ENCODE measurements around the gene KLHL30.

DNA sequence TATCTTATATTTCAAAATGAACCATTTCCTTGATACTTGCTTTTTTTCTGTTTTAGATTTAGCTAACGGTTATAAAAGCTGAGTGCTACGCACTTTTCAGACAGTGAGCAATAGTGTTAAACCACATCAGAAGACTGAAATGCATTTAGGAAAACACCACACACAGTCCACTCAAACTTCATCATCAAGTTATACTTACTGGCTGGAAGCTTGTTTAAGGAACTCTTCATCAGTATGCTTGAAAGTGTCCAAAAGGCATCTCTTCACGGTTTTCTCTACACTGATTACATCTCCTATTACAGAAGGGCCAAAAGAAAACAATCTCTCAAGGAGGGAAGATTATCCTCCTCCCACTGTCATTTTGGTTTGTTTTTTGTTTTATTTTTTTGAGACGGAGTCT lies 45.4 kb downstream of the KLHL30 start:
- TF ChIP-seq, protein P1, sequence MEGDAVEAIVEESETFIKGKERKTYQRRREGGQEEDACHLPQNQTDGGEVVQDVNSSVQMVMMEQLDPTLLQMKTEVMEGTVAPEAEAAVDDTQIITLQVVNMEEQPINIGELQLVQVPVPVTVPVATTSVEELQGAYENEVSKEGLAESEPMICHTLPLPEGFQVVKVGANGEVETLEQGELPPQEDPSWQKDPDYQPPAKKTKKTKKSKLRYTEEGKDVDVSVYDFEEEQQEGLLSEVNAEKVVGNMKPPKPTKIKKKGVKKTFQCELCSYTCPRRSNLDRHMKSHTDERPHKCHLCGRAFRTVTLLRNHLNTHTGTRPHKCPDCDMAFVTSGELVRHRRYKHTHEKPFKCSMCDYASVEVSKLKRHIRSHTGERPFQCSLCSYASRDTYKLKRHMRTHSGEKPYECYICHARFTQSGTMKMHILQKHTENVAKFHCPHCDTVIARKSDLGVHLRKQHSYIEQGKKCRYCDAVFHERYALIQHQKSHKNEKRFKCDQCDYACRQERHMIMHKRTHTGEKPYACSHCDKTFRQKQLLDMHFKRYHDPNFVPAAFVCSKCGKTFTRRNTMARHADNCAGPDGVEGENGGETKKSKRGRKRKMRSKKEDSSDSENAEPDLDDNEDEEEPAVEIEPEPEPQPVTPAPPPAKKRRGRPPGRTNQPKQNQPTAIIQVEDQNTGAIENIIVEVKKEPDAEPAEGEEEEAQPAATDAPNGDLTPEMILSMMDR (conservative IDR thresholded peaks at IDR 0.05; ENCODE audit: low read depth in 2 of 2) = no peak
- no peak for TF ChIP-seq POLR2AphosphoS5 (IDR thresholded peaks at IDR 0.05; ENCODE audit: low read depth)
- TF ChIP-seq EZH2 (IDR thresholded peaks at IDR 0.05; ENCODE audit: low read depth, unreplicated experiment) = no peak
- TF ChIP-seq NANOG (IDR thresholded peaks at IDR 0.05; ENCODE audit: borderline replicate concordance) = no peak
- TF ChIP-seq, protein P2, sequence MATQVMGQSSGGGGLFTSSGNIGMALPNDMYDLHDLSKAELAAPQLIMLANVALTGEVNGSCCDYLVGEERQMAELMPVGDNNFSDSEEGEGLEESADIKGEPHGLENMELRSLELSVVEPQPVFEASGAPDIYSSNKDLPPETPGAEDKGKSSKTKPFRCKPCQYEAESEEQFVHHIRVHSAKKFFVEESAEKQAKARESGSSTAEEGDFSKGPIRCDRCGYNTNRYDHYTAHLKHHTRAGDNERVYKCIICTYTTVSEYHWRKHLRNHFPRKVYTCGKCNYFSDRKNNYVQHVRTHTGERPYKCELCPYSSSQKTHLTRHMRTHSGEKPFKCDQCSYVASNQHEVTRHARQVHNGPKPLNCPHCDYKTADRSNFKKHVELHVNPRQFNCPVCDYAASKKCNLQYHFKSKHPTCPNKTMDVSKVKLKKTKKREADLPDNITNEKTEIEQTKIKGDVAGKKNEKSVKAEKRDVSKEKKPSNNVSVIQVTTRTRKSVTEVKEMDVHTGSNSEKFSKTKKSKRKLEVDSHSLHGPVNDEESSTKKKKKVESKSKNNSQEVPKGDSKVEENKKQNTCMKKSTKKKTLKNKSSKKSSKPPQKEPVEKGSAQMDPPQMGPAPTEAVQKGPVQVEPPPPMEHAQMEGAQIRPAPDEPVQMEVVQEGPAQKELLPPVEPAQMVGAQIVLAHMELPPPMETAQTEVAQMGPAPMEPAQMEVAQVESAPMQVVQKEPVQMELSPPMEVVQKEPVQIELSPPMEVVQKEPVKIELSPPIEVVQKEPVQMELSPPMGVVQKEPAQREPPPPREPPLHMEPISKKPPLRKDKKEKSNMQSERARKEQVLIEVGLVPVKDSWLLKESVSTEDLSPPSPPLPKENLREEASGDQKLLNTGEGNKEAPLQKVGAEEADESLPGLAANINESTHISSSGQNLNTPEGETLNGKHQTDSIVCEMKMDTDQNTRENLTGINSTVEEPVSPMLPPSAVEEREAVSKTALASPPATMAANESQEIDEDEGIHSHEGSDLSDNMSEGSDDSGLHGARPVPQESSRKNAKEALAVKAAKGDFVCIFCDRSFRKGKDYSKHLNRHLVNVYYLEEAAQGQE (IDR thresholded peaks at IDR 0.05; ENCODE audit: unreplicated experiment) = no peak
- TF ChIP-seq, protein P3, sequence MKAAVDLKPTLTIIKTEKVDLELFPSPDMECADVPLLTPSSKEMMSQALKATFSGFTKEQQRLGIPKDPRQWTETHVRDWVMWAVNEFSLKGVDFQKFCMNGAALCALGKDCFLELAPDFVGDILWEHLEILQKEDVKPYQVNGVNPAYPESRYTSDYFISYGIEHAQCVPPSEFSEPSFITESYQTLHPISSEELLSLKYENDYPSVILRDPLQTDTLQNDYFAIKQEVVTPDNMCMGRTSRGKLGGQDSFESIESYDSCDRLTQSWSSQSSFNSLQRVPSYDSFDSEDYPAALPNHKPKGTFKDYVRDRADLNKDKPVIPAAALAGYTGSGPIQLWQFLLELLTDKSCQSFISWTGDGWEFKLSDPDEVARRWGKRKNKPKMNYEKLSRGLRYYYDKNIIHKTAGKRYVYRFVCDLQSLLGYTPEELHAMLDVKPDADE (IDR thresholded peaks at IDR 0.05) = no peak
- TF ChIP-seq JUNB (IDR thresholded peaks at IDR 0.05; ENCODE audit: unreplicated experiment) = no peak
- no peak for TF ChIP-seq ZNF331 (CRISPR knock-in tag; IDR thresholded peaks at IDR 0.05; ENCODE audit: low read depth)
- no peak for TF ChIP-seq EZH2phosphoT487 (IDR thresholded peaks at IDR 0.05; ENCODE audit: unreplicated experiment)
